Measurements from ENCODE around the gene CHPF.

Gene CHPF

DNA sequence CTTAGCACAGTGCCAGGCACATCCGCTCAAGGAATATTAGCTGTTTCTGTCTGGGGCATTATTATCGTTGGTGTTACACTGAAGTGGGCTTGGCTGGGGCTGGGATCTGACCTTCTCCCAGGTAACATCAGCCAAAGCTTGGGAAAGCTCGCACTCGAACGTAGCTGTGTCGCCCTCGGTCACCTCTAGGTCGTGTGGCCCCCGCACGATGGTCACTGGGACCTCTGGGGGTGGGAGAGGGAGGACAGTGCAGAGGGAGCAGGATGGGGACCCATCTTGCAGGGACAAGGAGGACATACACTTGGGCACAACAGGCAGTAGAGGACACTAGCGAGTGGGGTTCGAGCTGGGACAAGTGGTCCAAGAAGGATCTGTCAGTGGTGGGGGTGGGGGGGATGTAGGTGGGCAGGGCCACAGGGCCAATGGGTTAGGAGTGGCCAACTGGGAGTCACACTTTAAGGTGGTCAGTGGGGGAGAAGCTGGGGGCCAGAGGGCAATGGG lies 9.9 kb upstream of the CHPF start:
- TF ChIP-seq TAF1 (IDR thresholded peaks at IDR 0.05; ENCODE audit: borderline replicate concordance, insufficient read depth, low read length) (no peak), POLR2AphosphoS5 (IDR thresholded peaks at IDR 0.05; ENCODE audit: low read depth, low read length) (no peak), FOXP2 (optimal IDR thresholded peaks at IDR 0.05; ENCODE audit: borderline replicate concordance, extremely low read depth, extremely low read length, insufficient read depth) (no peak), SIN3A (IDR thresholded peaks at IDR 0.05; ENCODE audit: borderline replicate concordance, insufficient read depth, low read length) (no peak)
- TF ChIP-seq, protein P1, sequence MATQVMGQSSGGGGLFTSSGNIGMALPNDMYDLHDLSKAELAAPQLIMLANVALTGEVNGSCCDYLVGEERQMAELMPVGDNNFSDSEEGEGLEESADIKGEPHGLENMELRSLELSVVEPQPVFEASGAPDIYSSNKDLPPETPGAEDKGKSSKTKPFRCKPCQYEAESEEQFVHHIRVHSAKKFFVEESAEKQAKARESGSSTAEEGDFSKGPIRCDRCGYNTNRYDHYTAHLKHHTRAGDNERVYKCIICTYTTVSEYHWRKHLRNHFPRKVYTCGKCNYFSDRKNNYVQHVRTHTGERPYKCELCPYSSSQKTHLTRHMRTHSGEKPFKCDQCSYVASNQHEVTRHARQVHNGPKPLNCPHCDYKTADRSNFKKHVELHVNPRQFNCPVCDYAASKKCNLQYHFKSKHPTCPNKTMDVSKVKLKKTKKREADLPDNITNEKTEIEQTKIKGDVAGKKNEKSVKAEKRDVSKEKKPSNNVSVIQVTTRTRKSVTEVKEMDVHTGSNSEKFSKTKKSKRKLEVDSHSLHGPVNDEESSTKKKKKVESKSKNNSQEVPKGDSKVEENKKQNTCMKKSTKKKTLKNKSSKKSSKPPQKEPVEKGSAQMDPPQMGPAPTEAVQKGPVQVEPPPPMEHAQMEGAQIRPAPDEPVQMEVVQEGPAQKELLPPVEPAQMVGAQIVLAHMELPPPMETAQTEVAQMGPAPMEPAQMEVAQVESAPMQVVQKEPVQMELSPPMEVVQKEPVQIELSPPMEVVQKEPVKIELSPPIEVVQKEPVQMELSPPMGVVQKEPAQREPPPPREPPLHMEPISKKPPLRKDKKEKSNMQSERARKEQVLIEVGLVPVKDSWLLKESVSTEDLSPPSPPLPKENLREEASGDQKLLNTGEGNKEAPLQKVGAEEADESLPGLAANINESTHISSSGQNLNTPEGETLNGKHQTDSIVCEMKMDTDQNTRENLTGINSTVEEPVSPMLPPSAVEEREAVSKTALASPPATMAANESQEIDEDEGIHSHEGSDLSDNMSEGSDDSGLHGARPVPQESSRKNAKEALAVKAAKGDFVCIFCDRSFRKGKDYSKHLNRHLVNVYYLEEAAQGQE (IDR thresholded peaks at IDR 0.05; ENCODE audit: insufficient read depth in 1 of 2, low read depth in 2 of 2, low read length in 2 of 2): no peak

GRCh38 chr2:219553168-219553417 lies 9.5 kb upstream of the CHPF start:
- TF ChIP-seq POLR2AphosphoS5 (IDR thresholded peaks at IDR 0.05; ENCODE audit: low read depth, low read length) (no peak), TAF1 (IDR thresholded peaks at IDR 0.05; ENCODE audit: borderline replicate concordance, insufficient read depth, low read length) (no peak), SIN3A (IDR thresholded peaks at IDR 0.05; ENCODE audit: borderline replicate concordance, insufficient read depth, low read length) (no peak)
- TF ChIP-seq, protein P1 (IDR thresholded peaks at IDR 0.05; ENCODE audit: insufficient read depth in 1 of 2, low read depth in 2 of 2, low read length in 2 of 2): no peak

- peak; percentile 6 for TF ChIP-seq FOXP2 (optimal IDR thresholded peaks at IDR 0.05; ENCODE audit: borderline replicate concordance, extremely low read depth, extremely low read length, insufficient read depth)
- no peak for TF ChIP-seq TAF1 (IDR thresholded peaks at IDR 0.05; ENCODE audit: borderline replicate concordance, insufficient read depth, low read length)
- TF ChIP-seq SIN3A (IDR thresholded peaks at IDR 0.05; ENCODE audit: borderline replicate concordance, insufficient read depth, low read length): no peak
- no peak; the same call in 1 of the 2 replicates for TF ChIP-seq POLR2AphosphoS5 (IDR thresholded peaks at IDR 0.05; ENCODE audit: low read depth, low read length)
- TF ChIP-seq, protein P1 (IDR thresholded peaks at IDR 0.05; ENCODE audit: insufficient read depth in 1 of 2, low read depth in 2 of 2, low read length in 2 of 2): no peak
Observed at GRCh38 chr2:219552382-219553167, 9.0 kb upstream of the CHPF start.

DNA sequence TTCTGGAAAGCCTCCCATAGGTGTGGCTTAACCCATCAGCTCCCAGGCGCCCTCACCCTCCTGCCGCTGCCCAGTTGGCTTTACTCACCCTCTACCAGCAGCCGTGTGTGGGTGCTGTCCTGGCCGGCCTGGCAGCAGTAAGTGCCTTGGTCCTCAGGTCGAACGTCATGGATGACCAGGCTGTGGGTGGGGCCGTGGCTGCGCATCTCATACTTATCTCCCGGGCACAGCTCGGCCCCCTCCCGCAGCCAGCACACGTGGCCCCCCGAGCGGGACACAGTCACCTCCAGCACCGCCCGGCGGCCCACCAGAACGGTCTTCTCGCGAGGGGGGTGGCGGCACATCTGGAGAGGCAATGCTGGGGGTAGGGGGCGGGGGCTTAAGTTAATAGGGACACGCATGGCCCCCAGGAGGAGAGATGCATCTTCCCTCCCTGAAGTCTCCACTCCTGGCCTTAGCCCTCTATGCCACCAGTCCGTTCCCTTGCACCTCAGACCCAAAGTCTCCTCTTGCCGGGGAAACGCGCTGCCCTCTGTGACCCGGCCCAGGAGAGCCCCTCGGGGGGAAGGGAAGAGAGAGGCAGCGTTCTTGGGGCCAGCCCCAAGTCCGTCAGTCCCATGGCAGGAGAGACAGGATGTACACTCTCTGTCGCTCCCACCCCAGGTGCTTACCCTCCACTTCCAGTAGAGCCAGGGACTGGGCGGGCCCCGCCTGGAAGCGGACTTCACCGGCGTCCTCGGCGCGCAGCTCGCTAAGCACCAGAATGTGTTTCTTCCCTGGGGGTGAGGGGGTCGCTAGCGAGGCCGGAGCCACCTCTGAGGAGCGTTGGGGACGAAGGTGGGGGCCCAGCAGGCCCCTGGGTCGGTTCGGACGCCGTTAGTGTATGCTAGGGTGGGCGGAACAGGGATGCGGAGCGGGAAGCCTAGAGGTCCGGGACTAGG lies 8.1 kb upstream of the CHPF start:
- TF ChIP-seq, protein P1 (IDR thresholded peaks at IDR 0.05; ENCODE audit: insufficient read depth in 1 of 2, low read depth in 2 of 2, low read length in 2 of 2): no peak
- TF ChIP-seq SIN3A (IDR thresholded peaks at IDR 0.05; ENCODE audit: borderline replicate concordance, insufficient read depth, low read length): no peak
- TF ChIP-seq FOXP2 (optimal IDR thresholded peaks at IDR 0.05; ENCODE audit: borderline replicate concordance, extremely low read depth, extremely low read length, insufficient read depth): no peak
- TF ChIP-seq TAF1 (IDR thresholded peaks at IDR 0.05; ENCODE audit: borderline replicate concordance, insufficient read depth, low read length): no peak
- TF ChIP-seq POLR2AphosphoS5 (IDR thresholded peaks at IDR 0.05; ENCODE audit: low read depth, low read length): no peak

Data from PFSK-1 (cell line).